HepG2 (cell line): ENCODE measurements around the gene NEDD8.

ENCODE experiments used
- HDAC6 ChIP-seq: fragments of 200-600 bp; sonication (generic); IDR thresholded peaks from 2 replicates; pipeline ENCODE4 v1.7.0; 2017; ENCODE audit warnings: mild to moderate bottlenecking, antibody characterized with exemption, low read length, low read depth
- SETDB1 ChIP-seq: sonication (generic); formaldehyde crosslinking; IDR thresholded peaks from 2 replicates; pipeline ENCODE4 v1.5.1; 2020; ENCODE audit warnings: missing genetic modification reagents, mild to moderate bottlenecking, borderline replicate concordance

DNA sequence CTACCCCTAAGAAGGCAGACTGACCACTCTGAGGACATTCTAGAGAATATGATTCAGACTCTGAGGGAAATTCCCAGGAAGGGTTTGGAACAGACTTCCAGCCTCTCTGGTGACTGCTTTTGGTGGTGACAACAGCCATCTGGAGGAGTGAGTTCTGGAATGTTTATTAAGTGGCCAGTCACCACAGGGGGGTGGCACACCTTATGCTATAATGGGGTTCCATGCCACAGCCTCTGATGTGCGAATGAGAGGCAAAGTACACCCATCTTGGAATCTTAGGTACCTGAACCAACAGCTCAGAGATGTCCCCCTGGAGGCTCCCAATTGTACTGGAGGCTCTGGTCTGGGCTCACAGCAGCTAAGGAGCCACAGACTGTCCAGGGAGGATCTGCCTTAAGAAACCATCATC is 19.7 kb upstream of the NEDD8 start:
- TF ChIP-seq SETDB1 (CRISPR knock-in tag) (no peak), HDAC6 (no peak)
